ENCODE measurements around the gene DXO. TPM values are rescaled to one million over a fixed set of nuclear protein-coding genes. Genes with fewer than 3 reads are reported as not detected.
A peak's percentile ranks its signal among the peaks of the same experiment; 100 is the strongest.

DXO gene
- total and polyA plus RNA-seq, 2 of the 13 experiments (the other 11 are each of a cell fraction or from before 2014, with no cell fraction given) = 18.6 to 26.2 TPM

DNA sequence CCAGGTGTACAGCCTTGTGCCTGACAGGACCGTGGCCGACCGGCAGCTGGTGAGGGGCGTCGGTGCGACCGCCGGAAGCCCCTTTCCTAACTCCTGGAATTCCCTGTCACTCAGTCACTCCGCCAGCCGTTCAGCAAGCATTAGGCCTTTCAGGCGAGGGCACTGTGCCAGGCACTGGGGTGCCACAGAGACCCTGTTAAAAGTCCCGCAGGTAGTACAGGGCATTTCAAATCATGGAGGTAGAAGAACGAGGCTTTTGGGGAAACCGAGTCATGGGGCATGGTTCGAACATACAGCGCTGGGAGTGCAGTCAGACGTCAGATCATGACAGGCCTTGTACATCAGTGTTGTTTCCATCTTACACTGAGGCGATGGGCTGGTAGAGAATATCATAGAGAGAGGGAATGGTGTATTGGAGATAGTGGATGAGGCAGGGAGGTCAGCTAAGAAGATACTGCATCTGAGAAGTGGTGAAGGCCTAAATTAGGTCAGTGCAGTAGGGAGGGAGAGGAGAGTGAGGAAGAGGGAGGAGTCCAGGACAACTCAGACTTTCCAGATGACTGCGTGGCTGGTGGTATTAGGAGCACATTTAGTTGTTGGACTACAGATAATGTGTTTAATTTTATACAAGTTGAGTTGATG lies 892 bp upstream of the DXO start (continued):
- TF ChIP-seq, protein P1, sequence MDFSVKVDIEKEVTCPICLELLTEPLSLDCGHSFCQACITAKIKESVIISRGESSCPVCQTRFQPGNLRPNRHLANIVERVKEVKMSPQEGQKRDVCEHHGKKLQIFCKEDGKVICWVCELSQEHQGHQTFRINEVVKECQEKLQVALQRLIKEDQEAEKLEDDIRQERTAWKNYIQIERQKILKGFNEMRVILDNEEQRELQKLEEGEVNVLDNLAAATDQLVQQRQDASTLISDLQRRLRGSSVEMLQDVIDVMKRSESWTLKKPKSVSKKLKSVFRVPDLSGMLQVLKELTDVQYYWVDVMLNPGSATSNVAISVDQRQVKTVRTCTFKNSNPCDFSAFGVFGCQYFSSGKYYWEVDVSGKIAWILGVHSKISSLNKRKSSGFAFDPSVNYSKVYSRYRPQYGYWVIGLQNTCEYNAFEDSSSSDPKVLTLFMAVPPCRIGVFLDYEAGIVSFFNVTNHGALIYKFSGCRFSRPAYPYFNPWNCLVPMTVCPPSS (IDR thresholded peaks at IDR 0.05) = no peak
- TF ChIP-seq, protein P2, sequence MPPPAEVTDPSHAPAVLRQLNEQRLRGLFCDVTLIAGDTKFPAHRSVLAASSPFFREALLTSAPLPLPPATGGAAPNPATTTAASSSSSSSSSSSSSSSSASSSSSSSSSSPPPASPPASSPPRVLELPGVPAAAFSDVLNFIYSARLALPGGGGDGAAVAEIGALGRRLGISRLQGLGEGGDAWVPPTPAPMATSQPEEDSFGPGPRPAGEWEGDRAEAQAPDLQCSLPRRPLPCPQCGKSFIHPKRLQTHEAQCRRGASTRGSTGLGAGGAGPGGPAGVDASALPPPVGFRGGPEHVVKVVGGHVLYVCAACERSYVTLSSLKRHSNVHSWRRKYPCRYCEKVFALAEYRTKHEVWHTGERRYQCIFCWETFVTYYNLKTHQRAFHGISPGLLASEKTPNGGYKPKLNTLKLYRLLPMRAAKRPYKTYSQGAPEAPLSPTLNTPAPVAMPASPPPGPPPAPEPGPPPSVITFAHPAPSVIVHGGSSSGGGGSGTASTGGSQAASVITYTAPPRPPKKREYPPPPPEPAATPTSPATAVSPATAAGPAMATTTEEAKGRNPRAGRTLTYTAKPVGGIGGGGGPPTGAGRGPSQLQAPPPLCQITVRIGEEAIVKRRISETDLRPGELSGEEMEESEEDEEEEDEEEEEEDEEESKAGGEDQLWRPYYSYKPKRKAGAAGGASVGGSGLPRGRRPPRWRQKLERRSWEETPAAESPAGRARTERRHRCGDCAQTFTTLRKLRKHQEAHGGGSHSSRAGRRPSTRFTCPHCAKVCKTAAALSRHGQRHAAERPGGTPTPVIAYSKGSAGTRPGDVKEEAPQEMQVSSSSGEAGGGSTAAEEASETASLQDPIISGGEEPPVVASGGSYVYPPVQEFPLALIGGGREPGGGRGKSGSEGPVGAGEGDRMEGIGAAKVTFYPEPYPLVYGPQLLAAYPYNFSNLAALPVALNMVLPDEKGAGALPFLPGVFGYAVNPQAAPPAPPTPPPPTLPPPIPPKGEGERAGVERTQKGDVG (CRISPR knock-in tag; IDR thresholded peaks at IDR 0.05; ENCODE audit: borderline replicate concordance) = peak; percentile 4; the same call in 1 of the 2 replicates
- no peak for TF ChIP-seq MTA3 (CRISPR knock-in tag; IDR thresholded peaks at IDR 0.05)
- peak; percentile 11; the same call in 1 of the 2 replicates for TF ChIP-seq ZNF501 (CRISPR knock-in tag; IDR thresholded peaks at IDR 0.05)
- TF ChIP-seq ZNF816 (CRISPR knock-in tag; IDR thresholded peaks at IDR 0.05; ENCODE audit: borderline replicate concordance) = no peak
- TF ChIP-seq, protein P3, sequence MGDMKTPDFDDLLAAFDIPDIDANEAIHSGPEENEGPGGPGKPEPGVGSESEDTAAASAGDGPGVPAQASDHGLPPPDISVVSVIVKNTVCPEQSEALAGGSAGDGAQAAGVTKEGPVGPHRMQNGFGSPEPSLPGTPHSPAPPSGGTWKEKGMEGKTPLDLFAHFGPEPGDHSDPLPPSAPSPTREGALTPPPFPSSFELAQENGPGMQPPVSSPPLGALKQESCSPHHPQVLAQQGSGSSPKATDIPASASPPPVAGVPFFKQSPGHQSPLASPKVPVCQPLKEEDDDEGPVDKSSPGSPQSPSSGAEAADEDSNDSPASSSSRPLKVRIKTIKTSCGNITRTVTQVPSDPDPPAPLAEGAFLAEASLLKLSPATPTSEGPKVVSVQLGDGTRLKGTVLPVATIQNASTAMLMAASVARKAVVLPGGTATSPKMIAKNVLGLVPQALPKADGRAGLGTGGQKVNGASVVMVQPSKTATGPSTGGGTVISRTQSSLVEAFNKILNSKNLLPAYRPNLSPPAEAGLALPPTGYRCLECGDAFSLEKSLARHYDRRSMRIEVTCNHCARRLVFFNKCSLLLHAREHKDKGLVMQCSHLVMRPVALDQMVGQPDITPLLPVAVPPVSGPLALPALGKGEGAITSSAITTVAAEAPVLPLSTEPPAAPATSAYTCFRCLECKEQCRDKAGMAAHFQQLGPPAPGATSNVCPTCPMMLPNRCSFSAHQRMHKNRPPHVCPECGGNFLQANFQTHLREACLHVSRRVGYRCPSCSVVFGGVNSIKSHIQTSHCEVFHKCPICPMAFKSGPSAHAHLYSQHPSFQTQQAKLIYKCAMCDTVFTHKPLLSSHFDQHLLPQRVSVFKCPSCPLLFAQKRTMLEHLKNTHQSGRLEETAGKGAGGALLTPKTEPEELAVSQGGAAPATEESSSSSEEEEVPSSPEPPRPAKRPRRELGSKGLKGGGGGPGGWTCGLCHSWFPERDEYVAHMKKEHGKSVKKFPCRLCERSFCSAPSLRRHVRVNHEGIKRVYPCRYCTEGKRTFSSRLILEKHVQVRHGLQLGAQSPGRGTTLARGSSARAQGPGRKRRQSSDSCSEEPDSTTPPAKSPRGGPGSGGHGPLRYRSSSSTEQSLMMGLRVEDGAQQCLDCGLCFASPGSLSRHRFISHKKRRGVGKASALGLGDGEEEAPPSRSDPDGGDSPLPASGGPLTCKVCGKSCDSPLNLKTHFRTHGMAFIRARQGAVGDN (CRISPR knock-in tag; IDR thresholded peaks at IDR 0.05) = no peak
- TF ChIP-seq CBFB (CRISPR knock-in tag; IDR thresholded peaks at IDR 0.05) = no peak; the same call in 1 of the 2 replicates
- peak; percentile 54; the same call in 1 of the 2 replicates for TF ChIP-seq JUNB (CRISPR knock-in tag; IDR thresholded peaks at IDR 0.05; ENCODE audit: borderline replicate concordance)
- TF ChIP-seq ZNF737 (CRISPR knock-in tag; IDR thresholded peaks at IDR 0.05; ENCODE audit: borderline replicate concordance) = no peak
- no peak for TF ChIP-seq NFYC (CRISPR knock-in tag; IDR thresholded peaks at IDR 0.05)
- no peak for TF ChIP-seq SP2 (CRISPR knock-in tag; IDR thresholded peaks at IDR 0.05)
- TF ChIP-seq, protein P4, sequence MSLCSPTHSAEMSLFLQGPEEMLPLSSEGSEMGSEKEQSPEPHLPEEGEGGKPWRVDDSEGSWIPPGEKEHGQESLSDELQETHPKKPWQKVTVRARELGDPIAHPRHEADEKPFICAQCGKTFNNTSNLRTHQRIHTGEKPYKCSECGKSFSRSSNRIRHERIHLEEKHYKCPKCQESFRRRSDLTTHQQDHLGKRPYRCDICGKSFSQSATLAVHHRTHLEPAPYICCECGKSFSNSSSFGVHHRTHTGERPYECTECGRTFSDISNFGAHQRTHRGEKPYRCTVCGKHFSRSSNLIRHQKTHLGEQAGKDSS (CRISPR knock-in tag; IDR thresholded peaks at IDR 0.05; ENCODE audit: borderline replicate concordance, low read depth) = 0 out of 2 replicates have a peak, but pooled peaks have one; percentile 16
- no peak for TF ChIP-seq ZNF24 (IDR thresholded peaks at IDR 0.05)
- TF ChIP-seq ELF1 (CRISPR knock-in tag; IDR thresholded peaks at IDR 0.05) = no peak
- TF ChIP-seq ZNF761 (CRISPR knock-in tag; conservative IDR thresholded peaks at IDR 0.05) = 0 out of 2 replicates have a peak, but pooled peaks have one; percentile 1
- TF ChIP-seq FOXA3 (CRISPR knock-in tag; IDR thresholded peaks at IDR 0.05) = no peak
- no peak for TF ChIP-seq ARNT2 (CRISPR knock-in tag; IDR thresholded peaks at IDR 0.05; ENCODE audit: low read depth)
- no peak for TF ChIP-seq KMT2B (CRISPR knock-in tag; IDR thresholded peaks at IDR 0.05)
- TF ChIP-seq SIN3A (IDR thresholded peaks at IDR 0.05; ENCODE audit: borderline replicate concordance, low read depth, low read length) = no peak

Measured in HepG2 (cell line).